GM12892 (cell line): ENCODE results near the gene SIRT3.
A peak's percentile ranks its signal among the peaks of the same experiment; 100 is the strongest.

Experiments used
- DNase-seq: peaks from one replicate; pipeline ENCODE4 v3.0.0; 2011; ENCODE audit not compliant: insufficient read length
- FAIRE-seq: peaks from 2 replicates; lab custom pipeline; 2011; peaks lifted over from hg19 to GRCh38; lab: Jason Lieb, UNC
- POLR2A ChIP-seq: IDR thresholded peaks from 2 replicates; pipeline ENCODE4 v1.6.1; 2011; ENCODE audit warnings: low read depth, low read length, control low read depth
- POLR2AphosphoS5 ChIP-seq: IDR thresholded peaks from 2 replicates; pipeline ENCODE4 v1.6.1; 2011; ENCODE audit warnings: low read depth, low read length, control low read depth
- TAF1 ChIP-seq: IDR thresholded peaks from 2 replicates; pipeline ENCODE4 v1.6.1; 2011; ENCODE audit warnings: low read depth, mild to moderate bottlenecking, control low read depth, low read length, borderline replicate concordance

Gene SIRT3

DNA sequence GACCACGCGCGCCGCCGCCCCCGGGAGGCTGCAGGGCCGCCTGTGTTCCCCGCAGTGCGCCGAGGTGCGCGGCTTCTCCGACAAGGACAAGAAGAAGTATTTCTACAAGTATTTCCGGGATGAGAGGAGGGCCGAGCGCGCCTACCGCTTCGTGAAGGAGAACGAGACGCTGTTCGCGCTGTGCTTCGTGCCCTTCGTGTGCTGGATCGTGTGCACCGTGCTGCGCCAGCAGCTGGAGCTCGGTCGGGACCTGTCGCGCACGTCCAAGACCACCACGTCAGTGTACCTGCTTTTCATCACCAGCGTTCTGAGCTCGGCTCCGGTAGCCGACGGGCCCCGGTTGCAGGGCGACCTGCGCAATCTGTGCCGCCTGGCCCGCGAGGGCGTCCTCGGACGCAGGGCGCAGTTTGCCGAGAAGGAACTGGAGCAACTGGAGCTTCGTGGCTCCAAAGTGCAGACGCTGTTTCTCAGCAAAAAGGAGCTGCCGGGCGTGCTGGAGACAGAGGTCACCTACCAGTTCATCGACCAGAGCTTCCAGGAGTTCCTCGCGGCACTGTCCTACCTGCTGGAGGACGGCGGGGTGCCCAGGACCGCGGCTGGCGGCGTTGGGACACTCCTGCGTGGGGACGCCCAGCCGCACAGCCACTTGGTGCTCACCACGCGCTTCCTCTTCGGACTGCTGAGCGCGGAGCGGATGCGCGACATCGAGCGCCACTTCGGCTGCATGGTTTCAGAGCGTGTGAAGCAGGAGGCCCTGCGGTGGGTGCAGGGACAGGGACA, 44.8 kb upstream of the SIRT3 start:
- FAIRE-seq (no peak), DNase-seq (peak; percentile 28)
- no peak for TF ChIP-seq POLR2AphosphoS5
- no peak for TF ChIP-seq POLR2A
- no peak for TF ChIP-seq TAF1

DNA sequence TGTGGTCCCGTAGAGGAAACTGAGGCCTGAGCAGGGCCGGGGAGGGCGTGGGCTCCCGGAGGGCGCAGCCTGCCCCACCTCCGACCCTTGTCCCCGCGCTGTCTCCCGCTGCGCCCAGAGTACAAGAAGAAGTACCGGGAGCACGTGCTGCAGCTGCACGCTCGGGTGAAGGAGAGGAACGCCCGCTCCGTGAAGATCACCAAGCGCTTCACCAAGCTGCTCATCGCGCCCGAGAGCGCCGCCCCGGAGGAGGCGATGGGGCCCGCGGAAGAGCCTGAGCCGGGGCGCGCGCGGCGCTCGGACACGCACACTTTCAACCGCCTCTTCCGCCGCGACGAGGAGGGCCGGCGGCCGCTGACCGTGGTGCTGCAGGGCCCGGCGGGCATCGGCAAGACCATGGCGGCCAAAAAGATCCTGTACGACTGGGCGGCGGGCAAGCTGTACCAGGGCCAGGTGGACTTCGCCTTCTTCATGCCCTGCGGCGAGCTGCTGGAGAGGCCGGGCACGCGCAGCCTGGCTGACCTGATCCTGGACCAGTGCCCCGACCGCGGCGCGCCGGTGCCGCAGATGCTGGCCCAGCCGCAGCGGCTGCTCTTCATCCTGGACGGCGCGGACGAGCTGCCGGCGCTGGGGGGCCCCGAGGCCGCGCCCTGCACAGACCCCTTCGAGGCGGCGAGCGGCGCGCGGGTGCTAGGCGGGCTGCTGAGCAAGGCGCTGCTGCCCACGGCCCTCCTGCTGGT, 44.0 kb upstream of the SIRT3 start:
- FAIRE-seq = no peak
- TF ChIP-seq POLR2A = no peak
- no peak for TF ChIP-seq TAF1
- TF ChIP-seq POLR2AphosphoS5 = no peak
- peak; percentile 49 for DNase-seq

GRCh38 chr11:279040-279965, 43.2 kb upstream of the SIRT3 start:
- DNase-seq (peak; percentile 31), FAIRE-seq (no peak)
- no peak for TF ChIP-seq TAF1
- no peak for TF ChIP-seq POLR2AphosphoS5
- no peak for TF ChIP-seq POLR2A

DNA sequence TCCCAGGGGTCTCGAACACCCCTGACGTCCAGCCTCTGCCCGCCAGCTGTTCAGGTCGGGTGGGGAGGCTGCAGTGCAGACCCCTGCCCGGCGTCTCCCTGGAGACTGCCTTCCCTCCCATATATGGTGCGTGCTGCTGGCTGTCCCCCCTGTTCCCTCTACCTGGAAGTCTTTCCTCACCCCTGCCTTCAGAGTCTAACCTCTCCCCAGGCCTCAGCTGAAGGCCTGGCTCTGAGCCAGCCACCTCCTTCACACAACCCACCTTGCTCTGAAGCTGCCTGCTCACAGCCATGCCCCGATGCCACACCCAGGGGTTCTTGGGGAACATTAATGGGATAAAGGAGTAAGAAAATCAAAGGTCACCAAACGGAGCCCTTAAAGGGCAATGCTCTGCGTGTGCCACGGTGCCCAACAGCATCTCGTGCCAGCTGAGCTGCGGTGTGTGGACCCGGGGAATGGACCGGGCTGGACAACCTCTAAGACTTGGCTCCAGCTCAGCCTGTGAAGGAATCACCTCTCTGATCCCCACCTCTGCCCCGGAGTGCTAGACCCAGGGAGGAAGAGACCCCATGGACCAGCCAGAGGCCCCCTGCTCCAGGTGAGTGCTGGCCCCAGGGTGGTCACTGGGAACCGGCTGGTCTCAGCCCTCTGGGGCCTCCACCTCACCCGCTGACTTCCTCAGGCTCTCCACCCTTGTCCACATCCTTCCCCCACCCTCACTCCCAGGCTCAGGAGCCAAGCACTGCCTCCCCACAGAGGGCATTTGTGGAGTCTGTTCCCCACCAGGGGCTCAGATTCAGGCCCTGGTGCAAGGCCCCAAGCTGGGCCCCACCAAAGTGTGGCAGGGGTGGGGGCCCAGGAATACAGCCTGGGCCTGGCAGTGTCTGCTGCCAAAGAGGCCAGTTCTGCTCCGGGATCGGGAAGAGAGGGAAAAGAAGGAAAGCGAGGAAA, 42.1 kb upstream of the SIRT3 start, which contains the start of gene NLRP6:
NLRP6 (plus strand) TSS at position 407 of the 951 bp plus-strand sequence; CDS start at position 570, 163 bp downstream.
- FAIRE-seq (no peak), DNase-seq (peak; percentile 13)
- TF ChIP-seq TAF1 (no peak), POLR2AphosphoS5 (no peak), POLR2A (no peak)

DNA sequence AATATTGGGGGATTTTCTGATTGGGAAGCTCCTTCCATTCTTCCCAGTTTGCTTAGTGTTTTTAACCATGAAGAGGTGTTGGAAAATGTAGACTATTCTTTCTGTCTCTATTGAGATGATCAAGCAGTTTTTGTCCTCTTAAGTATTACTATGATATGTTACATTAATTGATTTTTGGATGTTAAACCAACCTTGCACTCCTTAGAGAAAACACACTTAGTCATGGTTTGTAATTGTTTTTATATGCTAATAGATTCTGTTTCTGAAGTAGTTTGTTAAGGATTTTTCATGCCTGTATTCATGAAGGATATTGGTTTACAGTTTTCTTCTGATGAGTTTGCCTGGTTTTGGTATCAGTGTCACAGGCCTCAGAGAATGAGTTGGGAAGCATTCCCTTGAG, 40.1 kb upstream of the SIRT3 start:
- DNase-seq = no peak
- FAIRE-seq = no peak
- no peak for TF ChIP-seq TAF1
- TF ChIP-seq POLR2A = no peak
- TF ChIP-seq POLR2AphosphoS5 = no peak

- FAIRE-seq (no peak), DNase-seq (no peak)
Measured at GRCh38 chr11:272931-273198, 36.7 kb upstream of the SIRT3 start.

DNA sequence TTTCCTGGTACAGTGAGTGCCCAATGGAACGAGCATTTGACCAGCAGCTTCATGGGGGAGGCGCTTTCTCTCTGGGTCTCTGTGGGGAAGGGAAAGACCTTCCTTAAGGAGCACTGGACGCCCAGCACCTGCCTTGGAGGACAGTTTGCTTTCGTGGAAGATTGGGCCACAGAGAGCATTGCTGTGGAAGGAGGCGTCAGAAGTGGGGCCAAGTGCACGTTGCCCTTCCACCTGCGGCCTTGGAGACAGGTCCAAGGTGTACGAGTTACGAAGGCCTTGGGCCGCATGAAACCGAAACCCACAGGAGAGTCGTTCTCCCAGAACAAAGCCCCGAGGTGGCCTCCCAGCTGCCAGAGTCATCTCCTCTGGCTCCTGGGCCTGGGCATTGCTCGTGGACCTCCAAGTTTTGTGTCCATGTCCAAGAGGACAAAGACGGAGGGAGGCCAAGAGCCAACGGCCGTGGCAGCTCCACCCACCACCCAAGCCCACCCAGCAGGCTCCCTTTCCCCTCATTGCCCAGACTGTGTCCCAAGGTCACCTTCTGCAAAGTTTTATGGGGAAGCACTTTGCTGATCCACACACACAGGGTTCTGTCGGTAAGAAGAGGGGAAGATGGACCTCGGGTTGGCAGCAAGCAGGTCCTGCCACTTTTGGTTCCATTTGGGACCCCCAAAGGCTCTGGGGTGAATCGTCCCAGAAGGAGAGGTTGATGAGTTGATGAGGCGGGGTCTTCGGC, 36.2 kb upstream of the SIRT3 start:
- no peak for FAIRE-seq
- DNase-seq = no peak
- TF ChIP-seq POLR2AphosphoS5 = no peak
- no peak for TF ChIP-seq POLR2A
- no peak for TF ChIP-seq TAF1

More at GRCh38 chr11:272931-273198, 36.7 kb upstream of the SIRT3 start:
- TF ChIP-seq TAF1 (no peak), POLR2A (no peak), POLR2AphosphoS5 (no peak)

DNA sequence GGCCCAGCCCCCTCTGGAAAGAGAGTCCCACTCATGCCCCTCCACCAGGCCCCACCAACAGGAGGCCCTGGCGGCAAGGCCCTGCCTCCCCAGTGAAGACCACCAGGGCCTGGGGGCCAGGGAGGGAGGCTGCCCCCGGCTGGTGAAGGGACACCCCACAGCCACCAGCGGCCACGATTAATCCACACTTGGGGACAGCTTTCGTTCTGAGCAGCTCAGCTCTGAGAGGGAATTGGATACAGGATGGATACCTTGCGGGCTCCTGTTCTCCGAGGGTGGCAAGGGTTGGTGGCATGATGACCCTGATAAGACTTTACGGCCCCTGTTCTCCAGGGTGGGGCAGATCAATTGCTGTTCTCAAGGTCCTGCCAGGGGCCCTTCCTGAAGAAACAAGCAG, 35.2 kb upstream of the SIRT3 start:
- no peak for TF ChIP-seq POLR2A
- TF ChIP-seq POLR2AphosphoS5 = no peak
- no peak for TF ChIP-seq TAF1
- FAIRE-seq (no peak), DNase-seq (no peak)

DNA sequence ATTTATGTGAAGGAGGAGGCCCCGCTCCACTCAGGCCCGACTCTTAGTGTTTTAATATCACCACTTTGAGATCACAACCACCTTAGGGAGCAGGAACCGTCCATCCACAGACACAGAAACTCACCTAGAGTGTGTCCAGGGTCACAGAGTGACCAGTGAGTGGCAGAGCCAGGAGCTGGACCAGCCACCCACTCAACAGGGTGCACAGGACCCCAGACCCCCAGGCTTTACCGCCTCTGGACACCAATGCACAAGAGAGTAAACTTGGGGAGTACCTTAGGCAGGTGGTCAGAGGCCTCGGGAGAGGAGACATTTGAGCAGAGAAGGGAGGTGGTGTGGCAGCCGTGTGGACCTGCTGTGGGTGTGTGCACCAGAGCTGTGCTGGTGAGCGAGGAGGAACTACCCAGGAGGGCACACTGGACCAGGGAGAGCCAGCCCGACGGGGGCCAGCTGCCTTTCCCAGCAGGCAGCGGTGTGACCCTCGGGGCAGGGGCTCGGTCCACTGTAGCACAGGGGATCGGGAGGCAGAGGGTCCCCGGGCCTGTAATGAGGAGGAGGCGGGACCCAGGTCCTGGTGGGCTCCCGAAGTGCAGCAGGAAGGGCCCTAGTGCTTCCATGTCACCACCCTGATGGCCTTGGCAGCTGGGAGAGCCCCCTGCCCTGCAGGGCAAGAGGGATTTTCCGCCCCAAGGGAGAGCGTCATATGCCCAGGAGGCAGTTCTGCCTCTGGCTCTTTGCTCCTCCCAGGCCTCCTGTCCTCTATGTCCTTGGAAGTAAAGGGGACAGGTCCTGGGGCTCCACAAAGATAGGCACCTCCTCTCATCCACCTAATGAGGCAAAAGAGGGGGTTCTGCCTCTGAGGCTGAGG, 34.5 kb upstream of the SIRT3 start:
- TF ChIP-seq POLR2A (no peak), POLR2AphosphoS5 (no peak), TAF1 (no peak)
- DNase-seq (no peak), FAIRE-seq (peak; percentile 61)
